ENCODE data around the gene ERG.

- TF ChIP-seq CTCF (IDR thresholded peaks at IDR 0.05) (no peak), POLR2A (IDR thresholded peaks at IDR 0.05) (no peak)
Observed at GRCh38 chr21:38474124-38474523, 24.2 kb downstream of the ERG start.

Measured in adrenal gland (tissue), 5 donors.